ENCODE measurements around the gene SLC22A7. TPM values are rescaled to one million over a fixed set of nuclear protein-coding genes. Genes with fewer than 3 reads are reported as not detected.

SLC22A7 gene
- total and polyA plus RNA-seq, 2 experiments from 2014 or later: 0.31 TPM; not detected in 1

DNA sequence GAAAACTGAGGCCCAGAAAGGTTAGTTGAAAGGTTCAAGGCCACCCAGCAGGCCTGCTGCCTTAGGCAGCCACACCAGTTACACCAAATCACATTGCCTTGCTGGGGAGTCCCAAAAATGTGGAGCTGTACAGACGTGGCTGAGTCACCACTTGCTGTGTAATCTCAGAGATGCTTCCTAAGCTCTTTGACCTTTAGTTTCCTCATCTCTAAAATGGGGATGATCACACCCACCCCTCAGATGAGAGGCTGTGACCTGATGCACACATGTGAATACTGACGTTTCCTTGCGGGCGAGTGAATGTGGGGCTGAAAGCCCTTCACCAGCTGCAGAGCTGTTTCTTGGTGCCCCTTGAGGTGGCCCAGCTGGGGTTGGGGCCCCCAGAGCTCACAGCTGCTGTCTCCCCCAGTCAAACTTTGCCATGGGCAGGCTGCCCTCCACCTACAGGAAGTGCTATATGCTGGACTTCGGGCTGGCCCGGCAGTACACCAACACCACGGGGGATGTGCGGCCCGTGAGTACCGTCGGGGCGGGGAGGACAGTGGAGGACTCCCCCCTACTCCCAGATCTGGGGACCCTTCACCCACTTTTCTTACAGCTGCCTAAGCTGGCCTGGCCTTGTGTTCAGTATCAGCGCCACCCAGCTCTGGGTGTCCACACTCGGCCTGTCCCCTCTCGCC is 43.8 kb upstream of the SLC22A7 start (continued):
- TF ChIP-seq REST (IDR thresholded peaks at IDR 0.05; ENCODE audit: unreplicated experiment) (no peak), EZH2phosphoT487 (IDR thresholded peaks at IDR 0.05; ENCODE audit: unreplicated experiment) (no peak), JUNB (IDR thresholded peaks at IDR 0.05; ENCODE audit: unreplicated experiment) (no peak), ZNF114 (CRISPR knock-in tag; IDR thresholded peaks at IDR 0.05) (no peak), STAT1 (IDR thresholded peaks at IDR 0.05; ENCODE audit: unreplicated experiment) (no peak), EZH2 (IDR thresholded peaks at IDR 0.05; ENCODE audit: low read depth, unreplicated experiment) (no peak)
- TF ChIP-seq, protein P1, sequence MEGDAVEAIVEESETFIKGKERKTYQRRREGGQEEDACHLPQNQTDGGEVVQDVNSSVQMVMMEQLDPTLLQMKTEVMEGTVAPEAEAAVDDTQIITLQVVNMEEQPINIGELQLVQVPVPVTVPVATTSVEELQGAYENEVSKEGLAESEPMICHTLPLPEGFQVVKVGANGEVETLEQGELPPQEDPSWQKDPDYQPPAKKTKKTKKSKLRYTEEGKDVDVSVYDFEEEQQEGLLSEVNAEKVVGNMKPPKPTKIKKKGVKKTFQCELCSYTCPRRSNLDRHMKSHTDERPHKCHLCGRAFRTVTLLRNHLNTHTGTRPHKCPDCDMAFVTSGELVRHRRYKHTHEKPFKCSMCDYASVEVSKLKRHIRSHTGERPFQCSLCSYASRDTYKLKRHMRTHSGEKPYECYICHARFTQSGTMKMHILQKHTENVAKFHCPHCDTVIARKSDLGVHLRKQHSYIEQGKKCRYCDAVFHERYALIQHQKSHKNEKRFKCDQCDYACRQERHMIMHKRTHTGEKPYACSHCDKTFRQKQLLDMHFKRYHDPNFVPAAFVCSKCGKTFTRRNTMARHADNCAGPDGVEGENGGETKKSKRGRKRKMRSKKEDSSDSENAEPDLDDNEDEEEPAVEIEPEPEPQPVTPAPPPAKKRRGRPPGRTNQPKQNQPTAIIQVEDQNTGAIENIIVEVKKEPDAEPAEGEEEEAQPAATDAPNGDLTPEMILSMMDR (conservative IDR thresholded peaks at IDR 0.05; ENCODE audit: low read depth in 2 of 2): no peak

DNA sequence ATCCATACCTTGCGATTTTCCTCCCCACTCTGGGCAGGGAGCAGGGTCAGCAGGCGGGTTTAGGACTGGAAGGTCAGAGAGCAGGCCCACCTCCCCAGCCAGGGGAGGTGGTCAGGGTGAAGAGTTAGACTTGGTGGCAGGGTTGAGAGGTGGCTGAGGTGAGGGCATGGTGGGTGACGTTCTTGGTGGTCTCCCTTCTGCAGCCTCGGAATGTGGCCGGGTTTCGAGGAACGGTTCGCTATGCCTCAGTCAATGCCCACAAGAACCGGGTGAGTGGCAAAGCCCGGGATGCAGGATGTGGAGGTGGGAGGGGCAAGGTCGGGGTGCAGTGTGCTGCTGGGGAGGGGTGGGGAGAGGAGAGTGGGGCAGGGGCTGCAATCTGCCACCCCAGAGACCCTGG is 43.2 kb upstream of the SLC22A7 start:
- ATAC-seq (no peak), DNase-seq (ENCODE audit: low spot score) (no peak)
- no peaks in the 10 kb centered on the region for H4K20me1 ChIP-seq (replicated peaks; ENCODE audit: insufficient read depth)
- H3F3A ChIP-seq (replicated peaks; ENCODE audit: low read depth): no peaks in the 10 kb centered on the region
- H3K4me1 ChIP-seq (ENCODE audit: insufficient read depth): peaks cover 10% of the 10 kb centered on the region; the same call in 1 of the 2 replicates
- H3K9me3 Mint-ChIP-seq: no peaks in the 10 kb centered on the region; the same call in 2 of the 3 replicates
- H3K4me3 Mint-ChIP-seq: no peak overlapping the region
- H3K4me2 ChIP-seq: no peak overlapping the region
- H3K9me2 ChIP-seq (ENCODE audit: insufficient read depth): no peaks in the 10 kb centered on the region
- H3K36me3 ChIP-seq (ENCODE audit: insufficient read depth): no peaks in the 10 kb centered on the region
- no peak overlapping the region for H3K4me3 ChIP-seq
- peaks cover 23% of the 10 kb centered on the region for H3K27me3 Mint-ChIP-seq (ENCODE audit: insufficient read depth, low read depth, poor library complexity)
- H3K27ac Mint-ChIP-seq: no peak overlapping the region
- H2AFZ ChIP-seq: no peak overlapping the region
- peaks cover 23% of the 10 kb centered on the region for H3K4me1 Mint-ChIP-seq
- H3K27ac ChIP-seq (ENCODE audit: low read depth): no peak overlapping the region
- no peaks in the 10 kb centered on the region for H3K79me2 ChIP-seq (replicated peaks; ENCODE audit: insufficient read depth)
- no peaks in the 10 kb centered on the region for H3K27me3 ChIP-seq (ENCODE audit: insufficient read depth)
- no peaks in the 10 kb centered on the region for H3K36me3 Mint-ChIP-seq (ENCODE audit: low read depth)
- TF ChIP-seq ETS1 (IDR thresholded peaks at IDR 0.05) (no peak), EZH2 (IDR thresholded peaks at IDR 0.05; ENCODE audit: low read depth, unreplicated experiment) (no peak), ZNF331 (CRISPR knock-in tag; IDR thresholded peaks at IDR 0.05; ENCODE audit: low read depth) (no peak), POLR2AphosphoS5 (IDR thresholded peaks at IDR 0.05; ENCODE audit: low read depth) (no peak), CREB1 (CRISPR knock-in tag; IDR thresholded peaks at IDR 0.05; ENCODE audit: low read depth) (no peak), NANOG (IDR thresholded peaks at IDR 0.05; ENCODE audit: borderline replicate concordance) (no peak), STAT1 (IDR thresholded peaks at IDR 0.05; ENCODE audit: unreplicated experiment) (no peak), REST (IDR thresholded peaks at IDR 0.05; ENCODE audit: unreplicated experiment) (no peak), ZNF114 (CRISPR knock-in tag; IDR thresholded peaks at IDR 0.05) (no peak), JUNB (IDR thresholded peaks at IDR 0.05; ENCODE audit: unreplicated experiment) (no peak), EZH2phosphoT487 (IDR thresholded peaks at IDR 0.05; ENCODE audit: unreplicated experiment) (no peak)
- TF ChIP-seq, protein P1 (conservative IDR thresholded peaks at IDR 0.05; ENCODE audit: low read depth in 2 of 2): no peak
